Skeletal muscle tissue (tissue), 4 donors: ENCODE results near the gene CMPK2. TPM values are rescaled to one million over a fixed set of nuclear protein-coding genes. Genes with fewer than 3 reads are reported as not detected.

Source experiments
- H3K27ac ChIP-seq: one replicate; pipeline ENCODE4 v1.7.0; 2013; ENCODE audit warnings: mild to moderate bottlenecking, low read depth, low read length, inconsistent platforms
- H3K27me3 ChIP-seq, 3 donors: one replicate each; pipeline ENCODE4 v1.7.0; 2013; ENCODE audit warnings: low read length in 3 of 3; ENCODE audit not compliant: control insufficient read depth in 3 of 3, insufficient read depth in 3 of 3
- H3K36me3 ChIP-seq, 3 donors: one replicate each; pipeline ENCODE4 v1.7.0; 2013; ENCODE audit warnings: low read length in 3 of 3; ENCODE audit not compliant: control insufficient read depth in 3 of 3, insufficient read depth in 3 of 3
- H3K4me1 ChIP-seq, 3 donors: one replicate each; pipeline ENCODE4 v1.7.0; 2013; ENCODE audit warnings: low read length in 3 of 3, mild to moderate bottlenecking in 3 of 3; ENCODE audit not compliant: control insufficient read depth in 3 of 3, insufficient read depth in 3 of 3
- H3K4me3 ChIP-seq, 3 donors: one replicate each; pipeline ENCODE4 v1.7.0; 2013; ENCODE audit warnings: low read length in 3 of 3
- H3K9ac ChIP-seq, 3 donors: one replicate each; pipeline ENCODE4 v1.7.0; 2013; ENCODE audit warnings: low read length in 3 of 3, mild to moderate bottlenecking in 3 of 3, moderate library complexity in 2 of 3, low read depth in 1 of 3
- H3K9me3 ChIP-seq, 3 donors: one replicate each; pipeline ENCODE4 v1.7.0; 2013; ENCODE audit warnings: low read length in 3 of 3; ENCODE audit not compliant: control insufficient read depth in 3 of 3
- total RNA-seq: library from RNA; depleted of rRNA; stranded (reverse); fragments of >200 nt; gene quantifications from one replicate; pipeline ENCODE4 v1.2.3, GENCODE V29; 2014
- donor health status: Osteomylitis.

CMPK2 gene
- total RNA-seq, 1 donor from 2014 or later, result 4.2 TPM

DNA sequence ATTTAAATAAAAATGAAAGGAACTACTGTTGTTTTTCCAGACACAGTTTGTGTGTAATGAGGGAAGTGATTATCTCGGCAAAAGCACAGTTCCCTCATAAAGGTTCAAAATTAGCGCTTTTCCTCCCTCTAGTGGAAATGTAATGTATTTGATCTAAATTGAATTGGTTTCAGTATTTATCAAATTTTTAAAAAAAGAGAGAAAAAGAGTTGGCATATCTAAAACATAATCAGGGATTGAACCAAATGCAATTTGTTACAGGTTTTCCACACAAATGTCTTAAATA, 37.5 kb downstream of the CMPK2 start:
- Histone ChIP-seq H3K4me1 (no peaks in the 10 kb centered on the region), H3K4me3 (no peak overlapping the region), H3K36me3 (no peaks in the 10 kb centered on the region), H3K27ac (no peak overlapping the region), H3K27me3 (no peaks in the 10 kb centered on the region), H3K9me3 (no peaks in the 10 kb centered on the region), H3K9ac (no peak overlapping the region)

DNA sequence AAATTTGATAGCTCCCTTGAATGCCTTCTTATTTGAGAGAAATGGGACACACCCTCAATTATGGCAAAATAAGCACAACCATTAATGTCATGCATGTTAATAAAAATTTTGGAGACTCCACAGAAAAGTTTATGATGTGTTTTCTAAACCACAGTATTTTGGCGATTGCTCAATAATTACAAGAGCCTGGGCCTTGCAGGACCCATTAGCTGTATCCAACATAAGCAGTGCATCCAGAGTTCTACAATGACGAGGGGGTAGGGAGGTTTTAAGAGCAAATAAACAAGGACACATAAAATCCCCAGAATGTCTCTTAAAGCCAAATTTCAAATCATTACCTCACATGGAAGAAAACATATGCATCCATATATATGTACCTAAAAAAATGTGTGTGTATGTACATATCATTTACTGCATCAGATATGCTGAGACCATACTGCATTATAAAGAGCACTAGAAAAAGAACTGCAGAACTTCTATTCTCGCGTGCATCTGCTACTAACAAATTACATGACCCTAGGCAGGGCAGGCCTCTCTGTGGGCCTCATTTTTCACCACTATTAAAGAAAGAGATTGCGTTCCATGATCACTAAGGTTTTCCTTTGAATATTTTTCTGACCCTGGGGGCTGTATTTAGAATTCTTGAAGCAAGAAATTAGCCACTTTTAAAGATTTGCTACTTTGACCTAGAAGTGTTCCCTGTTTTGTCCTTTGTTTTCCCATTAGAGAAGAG, 38.0 kb downstream of the CMPK2 start:
- Histone ChIP-seq H3K9me3 (no peaks in the 10 kb centered on the region), H3K27ac (no peak overlapping the region), H3K36me3 (no peaks in the 10 kb centered on the region), H3K4me3 (no peak overlapping the region), H3K9ac (peak overlapping the region in 1 of 3 donors; percentile 40), H3K27me3 (no peaks in the 10 kb centered on the region), H3K4me1 (no peaks in the 10 kb centered on the region)

DNA sequence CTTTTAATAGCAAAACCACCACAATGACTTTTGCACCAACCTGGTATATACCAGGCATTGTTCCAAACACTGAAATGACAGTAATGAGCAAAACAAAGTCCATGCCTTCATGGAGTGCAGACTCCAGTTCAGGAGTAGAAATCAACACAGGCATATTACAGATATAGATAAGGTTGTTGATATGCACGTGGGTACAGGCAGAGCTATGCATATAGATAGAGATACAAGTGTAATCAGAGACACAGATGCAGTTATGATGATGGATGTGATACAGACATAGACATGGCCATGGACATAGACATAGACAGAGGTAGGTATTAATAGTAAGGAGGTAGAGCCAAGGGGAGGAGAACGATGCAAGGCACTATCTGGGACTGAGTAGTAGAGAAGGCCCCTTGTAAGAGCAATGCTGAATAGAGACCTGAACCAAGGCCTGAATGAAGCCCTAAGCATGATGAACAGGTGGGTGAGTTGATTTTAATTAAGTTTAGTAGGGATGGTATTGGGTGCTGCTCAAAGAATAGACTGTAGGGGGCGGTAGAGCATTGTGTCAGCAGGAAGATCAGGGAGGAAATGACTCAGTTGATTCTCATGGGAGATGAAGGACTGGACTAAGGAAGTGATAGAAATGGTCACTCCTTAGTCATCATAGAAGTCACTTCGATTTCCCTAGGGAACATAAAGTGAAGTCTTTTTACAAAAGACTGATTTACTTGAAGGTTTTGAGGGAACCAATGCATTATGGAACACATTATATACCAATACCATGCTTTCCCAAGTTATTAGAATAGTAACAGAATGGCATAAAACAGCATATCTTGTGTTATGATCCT, 39.4 kb downstream of the CMPK2 start:
- Histone ChIP-seq H3K9me3 (no peaks in the 10 kb centered on the region), H3K27me3 (no peaks in the 10 kb centered on the region), H3K4me1 (peaks cover 0 to under 1% (median 0%) of the 10 kb centered on the region in 3 donors), H3K36me3 (no peaks in the 10 kb centered on the region), H3K27ac (no peak overlapping the region), H3K4me3 (no peak overlapping the region), H3K9ac (no peak overlapping the region)

DNA sequence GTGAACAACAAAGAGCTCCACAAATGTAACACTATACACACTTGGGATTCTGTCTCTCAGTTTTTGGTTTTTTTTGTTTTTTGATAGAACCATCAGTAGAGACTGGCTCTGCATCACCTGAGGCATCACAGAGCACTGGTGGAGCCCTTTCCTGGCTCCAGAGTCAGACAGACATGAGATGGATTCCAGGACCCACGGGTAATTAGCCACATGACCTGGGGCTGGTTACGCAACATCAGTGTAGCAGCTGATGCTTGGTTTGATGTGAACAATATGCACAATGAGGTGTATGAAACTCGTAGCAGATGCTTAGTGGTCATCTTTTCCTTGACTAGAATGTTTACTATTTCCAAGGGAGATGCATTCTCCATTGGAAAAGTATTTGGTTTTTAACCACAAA, 40.7 kb downstream of the CMPK2 start:
- H3K27me3 ChIP-seq, result peaks cover 0 to 4% (median 0%) of the 10 kb centered on the region in 3 donors

DNA sequence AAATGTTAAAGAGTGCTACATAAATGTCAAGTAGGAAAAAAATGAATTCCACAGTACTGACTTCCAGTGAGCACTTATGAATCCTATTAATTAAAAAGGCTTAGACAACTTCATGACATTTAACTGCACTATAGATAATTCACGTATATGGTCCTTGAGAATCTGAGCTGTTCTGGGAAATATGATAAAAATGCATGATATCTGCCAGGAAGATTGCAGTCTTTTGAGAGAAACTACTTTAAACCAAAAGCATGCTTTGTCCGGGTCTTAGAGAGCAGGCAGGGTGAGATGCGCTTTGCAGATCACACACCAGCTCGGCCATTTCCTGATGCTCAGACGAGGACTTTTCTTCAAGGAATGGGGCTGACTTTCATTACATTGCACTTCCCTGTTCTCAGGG, 42.6 kb downstream of the CMPK2 start:
- no peak overlapping the region for H3K27ac ChIP-seq

More for the DNA sequence above, 40.7 kb downstream of the CMPK2 start:
- no peak overlapping the region for H3K4me3 ChIP-seq
- H3K4me1 ChIP-seq, result peaks cover 0 to 2% (median 0%) of the 10 kb centered on the region in 3 donors
- no peaks in the 10 kb centered on the region for H3K36me3 ChIP-seq
- H3K9ac ChIP-seq, result no peak overlapping the region
- no peak overlapping the region for H3K27ac ChIP-seq
- H3K9me3 ChIP-seq, result no peaks in the 10 kb centered on the region

DNA sequence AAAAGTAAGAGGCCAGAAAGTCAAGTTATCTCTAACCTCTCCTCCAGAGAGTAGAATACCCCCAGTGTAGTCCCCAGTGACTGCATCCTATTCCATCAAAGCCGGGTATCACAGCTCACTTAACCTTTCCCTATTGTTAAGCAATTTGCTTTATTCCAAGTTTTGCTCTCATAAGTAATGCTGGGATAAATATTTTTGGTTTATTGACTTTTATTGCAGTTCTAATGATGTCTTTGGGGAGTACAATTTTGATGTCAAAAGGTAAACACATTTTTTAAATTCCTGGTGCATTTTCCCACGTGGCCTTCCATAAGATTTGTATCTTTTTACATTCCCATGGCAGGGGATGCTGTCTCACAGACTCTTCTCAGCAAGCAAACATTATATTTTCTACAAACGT, 43.3 kb downstream of the CMPK2 start:
- Histone ChIP-seq H3K9ac (no peak overlapping the region), H3K4me3 (no peak overlapping the region), H3K36me3 (no peaks in the 10 kb centered on the region), H3K9me3 (no peaks in the 10 kb centered on the region), H3K27ac (no peak overlapping the region), H3K27me3 (peaks cover 0 to 4% (median 0%) of the 10 kb centered on the region in 3 donors), H3K4me1 (peaks cover 0 to 2% (median 0%) of the 10 kb centered on the region in 3 donors)

More for the DNA sequence above, 42.6 kb downstream of the CMPK2 start:
- Histone ChIP-seq H3K36me3 (no peaks in the 10 kb centered on the region), H3K4me3 (no peak overlapping the region), H3K27me3 (peaks cover 0 to 4% (median 0%) of the 10 kb centered on the region in 3 donors), H3K9me3 (no peaks in the 10 kb centered on the region), H3K9ac (no peak overlapping the region), H3K4me1 (peaks cover 0 to 2% (median 0%) of the 10 kb centered on the region in 3 donors)

DNA sequence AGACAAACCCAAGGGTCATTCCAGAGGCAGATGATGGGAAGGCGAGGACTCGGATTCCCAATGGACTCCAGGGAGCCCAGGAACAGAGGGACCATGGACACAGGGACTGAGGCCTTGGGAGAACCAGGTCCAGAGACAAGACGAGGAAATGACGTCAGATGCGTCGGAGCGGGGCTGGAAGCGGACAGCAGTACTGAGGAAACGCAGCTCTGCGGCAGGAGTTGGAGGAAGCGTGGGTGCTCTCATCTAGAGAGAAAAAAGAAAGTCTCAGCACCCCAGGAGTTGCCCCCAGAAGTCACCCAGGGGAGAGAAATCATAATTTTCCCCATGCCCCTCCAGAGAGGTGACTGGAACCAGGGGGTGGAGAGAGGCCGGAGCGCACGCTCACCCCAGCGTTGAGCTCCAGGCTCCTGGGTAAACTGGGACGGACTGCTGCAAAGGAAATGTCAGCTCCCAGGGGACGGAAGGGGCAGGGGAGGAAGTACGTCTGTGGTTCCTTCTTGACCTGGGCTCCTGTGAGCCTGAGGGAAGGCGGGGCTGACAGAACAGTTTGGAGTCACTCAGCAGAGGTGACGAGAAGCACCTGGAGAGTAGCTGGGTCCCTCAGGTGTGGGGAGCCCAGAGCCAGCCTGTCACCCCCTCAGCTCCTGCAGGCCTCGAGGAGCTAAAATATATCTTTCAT, 44.7 kb downstream of the CMPK2 start:
- Histone ChIP-seq H3K36me3 (no peaks in the 10 kb centered on the region), H3K9me3 (no peaks in the 10 kb centered on the region), H3K9ac (no peak overlapping the region), H3K27ac (no peak overlapping the region), H3K4me1 (peaks cover 0 to 2% (median 0%) of the 10 kb centered on the region in 3 donors), H3K4me3 (no peak overlapping the region), H3K27me3 (peaks cover 0 to 4% (median 0%) of the 10 kb centered on the region in 3 donors)

DNA sequence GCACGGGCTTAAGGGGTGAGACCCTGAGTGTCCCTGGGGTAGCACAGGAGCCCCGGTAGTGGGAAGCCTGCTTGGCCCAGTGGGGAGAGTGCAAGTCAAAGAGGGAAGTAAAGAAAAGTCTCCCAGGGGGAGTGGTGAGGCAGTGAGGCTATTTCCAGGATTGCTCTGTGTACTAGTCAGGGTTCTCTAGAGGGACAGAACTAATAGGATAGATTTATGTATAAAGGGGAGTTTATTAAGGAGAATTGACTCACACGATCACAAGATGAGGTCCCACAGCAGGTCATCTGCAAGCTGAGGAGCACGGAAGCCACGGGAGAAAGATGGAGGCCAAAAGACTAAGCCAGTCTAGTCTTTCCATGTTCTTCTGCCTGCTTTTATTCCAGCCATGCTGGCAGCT, 45.5 kb downstream of the CMPK2 start:
- H3K9me3 ChIP-seq, result no peaks in the 10 kb centered on the region
- H3K36me3 ChIP-seq, result no peaks in the 10 kb centered on the region
- peaks cover 0 to 4% (median 0%) of the 10 kb centered on the region in 3 donors for H3K27me3 ChIP-seq
- no peak overlapping the region for H3K4me3 ChIP-seq
- no peak overlapping the region for H3K27ac ChIP-seq
- peaks cover 0 to 2% (median 0%) of the 10 kb centered on the region in 3 donors for H3K4me1 ChIP-seq
- H3K9ac ChIP-seq, result no peak overlapping the region

DNA sequence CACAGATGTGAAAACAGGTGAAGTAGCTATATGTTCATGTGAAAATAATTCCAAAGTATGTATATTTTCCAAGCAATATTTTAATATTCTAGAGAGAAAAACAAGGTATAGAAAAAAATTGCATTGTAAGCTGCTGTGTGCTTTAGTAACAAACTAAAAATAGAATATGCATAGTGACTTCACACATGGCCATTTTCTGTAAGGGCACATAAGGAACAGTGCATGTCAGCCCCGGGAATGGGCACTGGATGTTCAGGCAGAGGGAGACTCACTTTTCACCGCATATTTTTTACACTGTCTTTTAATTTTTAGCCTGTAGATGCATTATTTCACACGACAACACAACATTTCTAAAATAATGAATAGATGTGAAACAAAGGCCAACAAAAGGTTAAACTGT, 46.0 kb downstream of the CMPK2 start:
- H3K27me3 ChIP-seq, result peaks cover 0 to 4% (median 0%) of the 10 kb centered on the region in 3 donors

More for the DNA sequence above, 46.0 kb downstream of the CMPK2 start:
- Histone ChIP-seq H3K9me3 (no peaks in the 10 kb centered on the region), H3K4me1 (peaks cover 0 to 2% (median 0%) of the 10 kb centered on the region in 3 donors), H3K9ac (no peak overlapping the region), H3K27ac (no peak overlapping the region), H3K4me3 (no peak overlapping the region), H3K36me3 (no peaks in the 10 kb centered on the region)
